ENCODE measurements around the gene INTS4. TPM values are rescaled to one million over a fixed set of nuclear protein-coding genes. Genes with fewer than 3 reads are reported as not detected.

INTS4 gene, protein sequence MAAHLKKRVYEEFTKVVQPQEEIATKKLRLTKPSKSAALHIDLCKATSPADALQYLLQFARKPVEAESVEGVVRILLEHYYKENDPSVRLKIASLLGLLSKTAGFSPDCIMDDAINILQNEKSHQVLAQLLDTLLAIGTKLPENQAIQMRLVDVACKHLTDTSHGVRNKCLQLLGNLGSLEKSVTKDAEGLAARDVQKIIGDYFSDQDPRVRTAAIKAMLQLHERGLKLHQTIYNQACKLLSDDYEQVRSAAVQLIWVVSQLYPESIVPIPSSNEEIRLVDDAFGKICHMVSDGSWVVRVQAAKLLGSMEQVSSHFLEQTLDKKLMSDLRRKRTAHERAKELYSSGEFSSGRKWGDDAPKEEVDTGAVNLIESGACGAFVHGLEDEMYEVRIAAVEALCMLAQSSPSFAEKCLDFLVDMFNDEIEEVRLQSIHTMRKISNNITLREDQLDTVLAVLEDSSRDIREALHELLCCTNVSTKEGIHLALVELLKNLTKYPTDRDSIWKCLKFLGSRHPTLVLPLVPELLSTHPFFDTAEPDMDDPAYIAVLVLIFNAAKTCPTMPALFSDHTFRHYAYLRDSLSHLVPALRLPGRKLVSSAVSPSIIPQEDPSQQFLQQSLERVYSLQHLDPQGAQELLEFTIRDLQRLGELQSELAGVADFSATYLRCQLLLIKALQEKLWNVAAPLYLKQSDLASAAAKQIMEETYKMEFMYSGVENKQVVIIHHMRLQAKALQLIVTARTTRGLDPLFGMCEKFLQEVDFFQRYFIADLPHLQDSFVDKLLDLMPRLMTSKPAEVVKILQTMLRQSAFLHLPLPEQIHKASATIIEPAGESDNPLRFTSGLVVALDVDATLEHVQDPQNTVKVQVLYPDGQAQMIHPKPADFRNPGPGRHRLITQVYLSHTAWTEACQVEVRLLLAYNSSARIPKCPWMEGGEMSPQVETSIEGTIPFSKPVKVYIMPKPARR
- polyA plus RNA-seq (2012; ENCODE audit: insufficient read length, low read depth), result 46.9 TPM

DNA sequence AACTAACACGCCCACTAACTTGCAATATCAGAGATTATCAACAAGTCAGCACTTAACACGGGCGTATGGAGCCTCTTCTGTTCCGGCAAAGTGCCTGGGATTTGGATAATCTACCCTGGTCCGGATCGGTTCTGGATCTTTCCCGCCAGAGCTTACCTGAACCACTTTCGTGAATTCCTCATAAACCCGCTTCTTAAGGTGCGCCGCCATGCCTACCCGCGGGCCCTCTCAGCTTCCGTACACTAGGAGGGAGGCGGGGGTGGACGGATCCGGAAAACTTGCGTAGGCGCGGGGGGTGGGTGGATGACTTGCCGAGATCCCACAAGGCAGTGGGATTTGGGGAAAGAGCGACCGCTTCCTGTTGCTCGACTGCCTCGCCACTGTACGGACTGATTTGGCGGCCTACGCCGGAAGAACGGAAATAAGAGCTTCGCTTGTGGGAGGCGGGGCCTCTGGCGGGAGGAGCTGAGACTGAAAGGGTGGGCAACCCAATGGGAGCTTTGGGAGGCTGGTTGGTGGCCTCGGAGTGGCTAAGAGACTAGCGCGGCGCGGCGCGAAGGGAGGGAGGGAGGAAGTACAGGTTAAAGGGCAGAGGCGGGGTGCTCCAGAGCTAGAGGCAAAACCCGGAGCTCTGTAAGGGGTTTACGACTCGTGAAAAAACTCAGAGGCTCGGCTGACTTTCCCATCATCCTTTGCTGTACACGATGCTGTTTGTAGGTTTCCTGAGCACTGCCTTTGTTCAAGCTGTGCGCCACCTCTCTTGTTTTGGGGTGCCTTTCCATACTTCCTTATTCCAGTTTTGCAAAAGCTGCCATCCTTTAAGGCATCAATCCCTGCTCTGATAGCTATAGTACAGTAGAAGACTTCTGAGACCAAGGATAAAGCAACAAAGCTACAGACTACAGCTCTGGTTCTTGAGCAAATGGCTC is at the start of gene INTS4:
INTS4 (minus strand) TSS at position 235 of the 929 bp plus-strand sequence; CDS start at position 210, 25 bp downstream.
- peak; percentile 90 for TF ChIP-seq SIN3A (IDR thresholded peaks at IDR 0.05; ENCODE audit: borderline replicate concordance, insufficient read depth, low read length)
- peak; percentile 86 for TF ChIP-seq TAF1 (IDR thresholded peaks at IDR 0.05; ENCODE audit: borderline replicate concordance, insufficient read depth, low read length)
- TF ChIP-seq FOXP2 (optimal IDR thresholded peaks at IDR 0.05; ENCODE audit: borderline replicate concordance, extremely low read depth, extremely low read length, insufficient read depth), result peak; percentile 92
- TF ChIP-seq, protein P1, sequence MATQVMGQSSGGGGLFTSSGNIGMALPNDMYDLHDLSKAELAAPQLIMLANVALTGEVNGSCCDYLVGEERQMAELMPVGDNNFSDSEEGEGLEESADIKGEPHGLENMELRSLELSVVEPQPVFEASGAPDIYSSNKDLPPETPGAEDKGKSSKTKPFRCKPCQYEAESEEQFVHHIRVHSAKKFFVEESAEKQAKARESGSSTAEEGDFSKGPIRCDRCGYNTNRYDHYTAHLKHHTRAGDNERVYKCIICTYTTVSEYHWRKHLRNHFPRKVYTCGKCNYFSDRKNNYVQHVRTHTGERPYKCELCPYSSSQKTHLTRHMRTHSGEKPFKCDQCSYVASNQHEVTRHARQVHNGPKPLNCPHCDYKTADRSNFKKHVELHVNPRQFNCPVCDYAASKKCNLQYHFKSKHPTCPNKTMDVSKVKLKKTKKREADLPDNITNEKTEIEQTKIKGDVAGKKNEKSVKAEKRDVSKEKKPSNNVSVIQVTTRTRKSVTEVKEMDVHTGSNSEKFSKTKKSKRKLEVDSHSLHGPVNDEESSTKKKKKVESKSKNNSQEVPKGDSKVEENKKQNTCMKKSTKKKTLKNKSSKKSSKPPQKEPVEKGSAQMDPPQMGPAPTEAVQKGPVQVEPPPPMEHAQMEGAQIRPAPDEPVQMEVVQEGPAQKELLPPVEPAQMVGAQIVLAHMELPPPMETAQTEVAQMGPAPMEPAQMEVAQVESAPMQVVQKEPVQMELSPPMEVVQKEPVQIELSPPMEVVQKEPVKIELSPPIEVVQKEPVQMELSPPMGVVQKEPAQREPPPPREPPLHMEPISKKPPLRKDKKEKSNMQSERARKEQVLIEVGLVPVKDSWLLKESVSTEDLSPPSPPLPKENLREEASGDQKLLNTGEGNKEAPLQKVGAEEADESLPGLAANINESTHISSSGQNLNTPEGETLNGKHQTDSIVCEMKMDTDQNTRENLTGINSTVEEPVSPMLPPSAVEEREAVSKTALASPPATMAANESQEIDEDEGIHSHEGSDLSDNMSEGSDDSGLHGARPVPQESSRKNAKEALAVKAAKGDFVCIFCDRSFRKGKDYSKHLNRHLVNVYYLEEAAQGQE (IDR thresholded peaks at IDR 0.05; ENCODE audit: insufficient read depth in 1 of 2, low read depth in 2 of 2, low read length in 2 of 2), result peak in 1 of 2 experiments; percentile 38; a peak in 2 of 4 replicates
- TF ChIP-seq POLR2AphosphoS5 (IDR thresholded peaks at IDR 0.05; ENCODE audit: low read depth, low read length), result peak; percentile 86

DNA sequence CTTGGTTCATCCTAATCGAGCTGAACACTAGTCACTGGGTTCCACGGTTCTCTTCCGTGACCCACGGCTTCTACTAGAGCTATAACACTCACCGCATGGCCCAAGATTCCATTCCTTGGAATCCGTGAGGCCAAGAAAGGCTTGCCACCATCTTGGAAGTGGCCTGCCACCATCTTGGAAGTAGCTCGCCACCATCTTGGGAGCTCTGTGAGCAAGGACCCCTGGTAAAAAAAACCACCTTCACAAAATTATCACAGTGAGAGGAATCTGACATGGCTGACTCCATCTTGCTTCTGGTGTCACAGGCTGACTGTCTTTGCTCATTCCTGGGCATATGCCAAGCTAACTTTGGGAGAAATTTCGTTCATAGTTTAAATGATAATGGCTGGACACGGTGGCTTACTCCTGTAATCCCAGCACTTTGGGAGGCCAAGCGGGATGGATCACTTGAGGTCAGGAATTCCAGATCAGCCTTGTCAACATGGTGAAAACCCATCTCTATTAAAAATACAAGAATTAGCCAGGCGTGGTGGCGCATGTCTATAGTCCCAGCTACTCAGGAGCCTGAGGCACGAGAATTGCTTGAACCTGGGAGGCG is 47.5 kb upstream of the INTS4 start:
- TF ChIP-seq FOXP2 (optimal IDR thresholded peaks at IDR 0.05; ENCODE audit: borderline replicate concordance, extremely low read depth, extremely low read length, insufficient read depth) (no peak), SIN3A (IDR thresholded peaks at IDR 0.05; ENCODE audit: borderline replicate concordance, insufficient read depth, low read length) (no peak), TAF1 (IDR thresholded peaks at IDR 0.05; ENCODE audit: borderline replicate concordance, insufficient read depth, low read length) (no peak), POLR2AphosphoS5 (IDR thresholded peaks at IDR 0.05; ENCODE audit: low read depth, low read length) (no peak)
- TF ChIP-seq, protein P1 (IDR thresholded peaks at IDR 0.05; ENCODE audit: insufficient read depth in 1 of 2, low read depth in 2 of 2, low read length in 2 of 2), result no peak

DNA sequence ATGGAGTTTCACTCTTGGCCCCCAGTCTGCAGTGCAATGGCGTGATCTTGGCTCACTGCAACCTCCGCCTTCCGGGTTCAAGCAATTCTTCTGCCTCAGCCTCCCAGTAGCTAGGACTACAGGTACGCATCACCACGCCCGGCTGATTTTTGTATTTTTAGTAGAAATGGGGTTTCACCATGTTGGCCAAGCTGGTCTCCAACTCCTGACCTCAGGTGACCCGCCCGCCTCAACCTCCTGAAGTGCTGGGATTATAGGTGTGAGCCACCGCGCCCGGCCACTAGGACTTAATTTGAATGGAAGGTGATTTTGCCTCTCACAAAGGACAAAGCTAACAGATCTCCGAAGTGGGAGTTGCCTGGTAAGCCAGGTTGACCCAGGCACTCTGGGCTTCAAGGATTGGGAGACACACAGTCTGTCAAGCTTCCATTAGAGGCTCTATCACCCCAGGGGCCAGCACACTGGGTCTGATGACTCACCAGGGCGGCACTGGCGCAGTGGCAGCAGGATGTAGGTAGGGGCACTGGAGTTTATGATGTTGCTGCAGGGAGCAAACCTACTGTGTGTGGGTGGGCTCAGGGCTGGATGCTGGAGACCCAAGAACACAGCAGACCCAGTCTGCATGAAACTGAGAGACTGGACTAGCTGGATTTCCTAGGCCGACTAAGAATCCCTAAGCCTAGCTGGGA is 46.4 kb upstream of the INTS4 start:
- TF ChIP-seq POLR2AphosphoS5 (IDR thresholded peaks at IDR 0.05; ENCODE audit: low read depth, low read length) (no peak), SIN3A (IDR thresholded peaks at IDR 0.05; ENCODE audit: borderline replicate concordance, insufficient read depth, low read length) (no peak), FOXP2 (optimal IDR thresholded peaks at IDR 0.05; ENCODE audit: borderline replicate concordance, extremely low read depth, extremely low read length, insufficient read depth) (no peak), TAF1 (IDR thresholded peaks at IDR 0.05; ENCODE audit: borderline replicate concordance, insufficient read depth, low read length) (no peak)
- TF ChIP-seq, protein P1 (IDR thresholded peaks at IDR 0.05; ENCODE audit: insufficient read depth in 1 of 2, low read depth in 2 of 2, low read length in 2 of 2), result no peak

Data from PFSK-1 (cell line).